RWPE2 (cell line): ENCODE data around the gene STIM1.

Source experiments
- ATAC-seq: fragments of 200-7000 bp; cut with Tn5 transposase; 3 replicates; pipeline ENCODE4 v1.9.1; 2021; ENCODE audit warnings: low read depth
- DNase-seq: peaks from one replicate; pipeline ENCODE4 v3.0.0-alpha.2; 2020; ENCODE audit warnings: low spot score
- H3K27ac ChIP-seq: fragments of 450-650 bp; 2 replicates; pipeline ENCODE4 v1.5.1; 2017; ENCODE audit warnings: mild to moderate bottlenecking; ENCODE audit not compliant: poor library complexity, severe bottlenecking
- H3K27me3 ChIP-seq: fragments of 250-450 bp; sonication (Bioruptor Pico); 2 replicates; pipeline ENCODE4 v1.5.1; 2021; ENCODE audit warnings: mild to moderate bottlenecking, moderate library complexity; ENCODE audit not compliant: insufficient read depth, poor library complexity, severe bottlenecking
- H3K36me3 ChIP-seq: fragments of 250-450 bp; sonication (Bioruptor Pico); 2 replicates; pipeline ENCODE4 v1.5.1; 2020; ENCODE audit warnings: low read depth, mild to moderate bottlenecking, moderate library complexity
- H3K4me1 ChIP-seq: fragments of 250-450 bp; sonication (Bioruptor Pico); 2 replicates; pipeline ENCODE4 v1.5.1; 2021; ENCODE audit warnings: mild to moderate bottlenecking, moderate library complexity; ENCODE audit not compliant: insufficient read depth, poor library complexity, severe bottlenecking
- H3K4me3 ChIP-seq: fragments of 250-450 bp; sonication (Bioruptor Pico); 2 replicates; pipeline ENCODE4 v1.5.1; 2021; ENCODE audit warnings: mild to moderate bottlenecking, moderate library complexity; ENCODE audit not compliant: severe bottlenecking
- H3K9me3 ChIP-seq: fragments of 250-450 bp; sonication (Bioruptor Pico); 2 replicates; pipeline ENCODE4 v1.5.1; 2021; ENCODE audit warnings: mild to moderate bottlenecking, moderate library complexity; ENCODE audit not compliant: severe bottlenecking
- CTCF ChIP-seq: fragments of 450-650 bp; IDR thresholded peaks from one replicate; pipeline ENCODE4 v1.5.1; 2017; ENCODE audit warnings: mild to moderate bottlenecking, moderate library complexity; ENCODE audit not compliant: poor library complexity, severe bottlenecking

The STIM1 gene

GRCh38 chr11:3946455-3947017 is 91.1 kb downstream of the STIM1 start:
- Histone ChIP-seq H3K27me3 (no peaks in the 10 kb centered on the region), H3K4me3 (no peak overlapping the region), H3K36me3 (no peaks in the 10 kb centered on the region), H3K4me1 (no peaks in the 10 kb centered on the region), H3K9me3 (no peaks in the 10 kb centered on the region), H3K27ac (no peak overlapping the region)
- no peak for TF ChIP-seq CTCF
- ATAC-seq (no peak), DNase-seq (no peak)

GRCh38 chr11:3947061-3947460 is 91.6 kb downstream of the STIM1 start:
- DNase-seq, result no peak
- Histone ChIP-seq H3K4me3 (no peak overlapping the region), H3K4me1 (no peaks in the 10 kb centered on the region), H3K9me3 (no peaks in the 10 kb centered on the region), H3K27ac (no peak overlapping the region), H3K27me3 (no peaks in the 10 kb centered on the region), H3K36me3 (no peaks in the 10 kb centered on the region)
- TF ChIP-seq CTCF, result no peak
- no peak for ATAC-seq

- DNase-seq (no peak), ATAC-seq (no peak)
- Histone ChIP-seq H3K4me3 (no peak overlapping the region), H3K27me3 (no peaks in the 10 kb centered on the region), H3K27ac (no peak overlapping the region), H3K9me3 (no peaks in the 10 kb centered on the region), H3K36me3 (no peaks in the 10 kb centered on the region), H3K4me1 (peaks cover under 1% of the 10 kb centered on the region)
- TF ChIP-seq CTCF, result no peak
These were observed 93.7 kb downstream of the STIM1 start for GRCh38 chr11:3949125-3949524.

- peaks cover 13% of the 10 kb centered on the region for H3K4me1 ChIP-seq
These were observed 95.7 kb downstream of the STIM1 start for GRCh38 chr11:3950996-3951660.

More at GRCh38 chr11:3950996-3951660, 95.7 kb downstream of the STIM1 start:
- no peak for DNase-seq
- H3K36me3 ChIP-seq, result no peaks in the 10 kb centered on the region
- H3K4me3 ChIP-seq, result no peak overlapping the region
- H3K9me3 ChIP-seq, result no peaks in the 10 kb centered on the region
- no peak for ATAC-seq
- TF ChIP-seq CTCF, result no peak
- H3K27me3 ChIP-seq, result no peaks in the 10 kb centered on the region
- no peak overlapping the region for H3K27ac ChIP-seq
